HEK293 (cell line): ENCODE data around the gene SMPD4.

Source experiments
- CTCF ChIA-PET: fragments of 350-600 bp; formaldehyde crosslinking; extraction: SDS; loops from one replicate; lab custom pipeline; 2021; ENCODE audit warnings: antibody characterized with exemption; lab: Yijun Ruan, JAX
- POLR2A ChIA-PET: fragments of 300-600 bp; formaldehyde crosslinking; extraction: SDS; loops from one replicate; lab custom pipeline; 2020; ENCODE audit warnings: antibody characterized with exemption, inconsistent platforms; lab: Yijun Ruan, JAX
- H3K27ac ChIP-seq: fragments of 200-500 bp; sonication (Bioruptor generic); 2 replicates; pipeline ENCODE4 v1.5.1; 2014; ENCODE audit warnings: low read depth, low read length, control low read depth, inconsistent platforms; ENCODE audit errors: extremely low read depth
- H3K36me3 ChIP-seq, 2 experiments: fragments of 200-500 bp in 1 of 2; sonication (Bioruptor generic) in 1 of 2; 1 replicate in 1 of 2; 2 replicates in 1 of 2; pipeline ENCODE4 v1.5.1; 2014 to 2017; ENCODE audit warnings: inconsistent platforms in 2 of 2, low read length in 2 of 2; ENCODE audit not compliant: control insufficient read depth in 2 of 2, insufficient read depth in 1 of 2
- H3K4me1 ChIP-seq: fragments of 200-500 bp; sonication (Bioruptor generic); 2 replicates; pipeline ENCODE4 v1.5.1; 2014; ENCODE audit warnings: mild to moderate bottlenecking, low read length, inconsistent platforms; ENCODE audit not compliant: control insufficient read depth, insufficient read depth
- H3K4me3 ChIP-seq: 2 replicates; pipeline ENCODE4 v1.5.1; 2011; ENCODE audit warnings: low read depth, mild to moderate bottlenecking, control low read depth, low read length, moderate library complexity
- H3K9me3 ChIP-seq: fragments of 200-500 bp; sonication (Bioruptor generic); 2 replicates; pipeline ENCODE4 v1.5.1; 2014; ENCODE audit warnings: low read depth, low read length, inconsistent platforms; ENCODE audit not compliant: control insufficient read depth, insufficient read depth
- BCL11B ChIP-seq: fragments of 450-650 bp; formaldehyde crosslinking; IDR thresholded peaks from 2 replicates; pipeline ENCODE4 v1.5.1; 2016; ENCODE audit warnings: low read depth, missing biosample characterization, missing genetic modification characterization
- EGR2 ChIP-seq: fragments of 450-650 bp; formaldehyde crosslinking; IDR thresholded peaks from 2 replicates; pipeline ENCODE4 v1.5.1; 2016; ENCODE audit warnings: low read depth, missing biosample characterization, missing genetic modification characterization
- ELK4 ChIP-seq: IDR thresholded peaks from 2 replicates; pipeline ENCODE4 v1.6.1; 2011; ENCODE audit warnings: mild to moderate bottlenecking, low read depth, low read length, borderline replicate concordance
- GLIS2 ChIP-seq: fragments of 450-650 bp; formaldehyde crosslinking; IDR thresholded peaks from 2 replicates; pipeline ENCODE4 v1.5.1; 2016; ENCODE audit warnings: missing biosample characterization, missing genetic modification characterization
- HOXD13 ChIP-seq: sonication (generic); formaldehyde crosslinking; IDR thresholded peaks from 2 replicates; pipeline ENCODE4 v1.8.0; 2022; ENCODE audit warnings: missing genetic modification reagents, borderline replicate concordance
- IKZF3 ChIP-seq: fragments of 450-650 bp; IDR thresholded peaks from 2 replicates; pipeline ENCODE4 v1.5.0; 2018; ENCODE audit warnings: missing biosample characterization, mild to moderate bottlenecking, missing genetic modification characterization, moderate library complexity
- KLF1 ChIP-seq: fragments of 450-650 bp; formaldehyde crosslinking; IDR thresholded peaks from 2 replicates; pipeline ENCODE4 v1.5.1; 2016; ENCODE audit warnings: missing biosample characterization, missing genetic modification characterization
- KLF8 ChIP-seq: fragments of 450-650 bp; formaldehyde crosslinking; IDR thresholded peaks from 2 replicates; pipeline ENCODE4 v1.5.1; 2016; ENCODE audit warnings: missing biosample characterization, missing genetic modification characterization
- KLF9 ChIP-seq: fragments of 450-650 bp; formaldehyde crosslinking; IDR thresholded peaks from 2 replicates; pipeline ENCODE4 v1.5.1; 2016; ENCODE audit warnings: missing biosample characterization, missing genetic modification characterization, low read depth
- PRDM4 ChIP-seq: fragments of 450-650 bp; formaldehyde crosslinking; IDR thresholded peaks from 2 replicates; pipeline ENCODE4 v1.5.1; 2017; ENCODE audit warnings: missing biosample characterization, missing genetic modification characterization
- SALL2 ChIP-seq: fragments of 450-650 bp; formaldehyde crosslinking; IDR thresholded peaks from 2 replicates; pipeline ENCODE4 v1.5.0; 2017; ENCODE audit warnings: missing biosample characterization, mild to moderate bottlenecking, missing genetic modification characterization, borderline replicate concordance
- ZBTB1 ChIP-seq: fragments of 450-650 bp; formaldehyde crosslinking; IDR thresholded peaks from 2 replicates; pipeline ENCODE4 v1.5.1; 2016; ENCODE audit warnings: missing biosample characterization, missing genetic modification characterization
- ZBTB17 ChIP-seq: fragments of 450-650 bp; formaldehyde crosslinking; IDR thresholded peaks from 2 replicates; pipeline ENCODE4 v1.5.1; 2016; ENCODE audit warnings: missing biosample characterization, missing genetic modification characterization
- ZFHX2 ChIP-seq: fragments of 450-650 bp; formaldehyde crosslinking; conservative IDR thresholded peaks from 2 replicates; pipeline ENCODE4 v1.5.1; 2016; ENCODE audit warnings: missing biosample characterization, missing genetic modification characterization
- ZIC2 ChIP-seq: fragments of 450-650 bp; formaldehyde crosslinking; IDR thresholded peaks from 2 replicates; pipeline ENCODE4 v1.5.1; 2016; ENCODE audit warnings: missing biosample characterization, missing genetic modification characterization
- ZNF155 ChIP-seq: fragments of 450-650 bp; formaldehyde crosslinking; IDR thresholded peaks from 2 replicates; pipeline ENCODE4 v1.5.1; 2016; ENCODE audit warnings: missing biosample characterization, missing genetic modification characterization
- ZNF157 ChIP-seq: fragments of 450-650 bp; formaldehyde crosslinking; IDR thresholded peaks from 2 replicates; pipeline ENCODE4 v1.5.1; 2016; ENCODE audit warnings: missing biosample characterization, missing genetic modification characterization
- ZNF214 ChIP-seq: fragments of 450-650 bp; formaldehyde crosslinking; IDR thresholded peaks from 2 replicates; pipeline ENCODE4 v1.5.1; 2017; ENCODE audit warnings: missing biosample characterization, mild to moderate bottlenecking, missing genetic modification characterization, borderline replicate concordance
- ZNF311 ChIP-seq: fragments of 450-650 bp; formaldehyde crosslinking; IDR thresholded peaks from 2 replicates; pipeline ENCODE4 v1.5.1; 2017; ENCODE audit warnings: missing biosample characterization, missing genetic modification characterization, borderline replicate concordance
- ZNF341 ChIP-seq: fragments of 450-650 bp; formaldehyde crosslinking; IDR thresholded peaks from 2 replicates; pipeline ENCODE4; 2016; ENCODE audit warnings: low read depth, missing biosample characterization, missing genetic modification characterization
- ZNF391 ChIP-seq: fragments of 450-650 bp; formaldehyde crosslinking; IDR thresholded peaks from 2 replicates; pipeline ENCODE4 v1.5.1; 2016; ENCODE audit warnings: low read depth, missing biosample characterization, missing genetic modification characterization, borderline replicate concordance
- ZNF394 ChIP-seq: fragments of 450-650 bp; formaldehyde crosslinking; IDR thresholded peaks from 2 replicates; pipeline ENCODE4 v1.5.1; 2016; ENCODE audit warnings: missing biosample characterization, missing genetic modification characterization, mild to moderate bottlenecking, moderate library complexity, borderline replicate concordance
- ZNF610 ChIP-seq: fragments of 450-650 bp; formaldehyde crosslinking; IDR thresholded peaks from 2 replicates; pipeline ENCODE4 v1.5.1; 2016; ENCODE audit warnings: missing biosample characterization, missing genetic modification characterization, borderline replicate concordance
- ZNF624 ChIP-seq: fragments of 450-650 bp; formaldehyde crosslinking; IDR thresholded peaks from 2 replicates; pipeline ENCODE4 v1.5.1; 2017; ENCODE audit warnings: missing biosample characterization, missing genetic modification characterization
- ZNF629 ChIP-seq: fragments of 450-650 bp; formaldehyde crosslinking; IDR thresholded peaks from 2 replicates; pipeline ENCODE4 v1.5.1; 2017; ENCODE audit warnings: missing biosample characterization, missing genetic modification characterization
- ZNF664 ChIP-seq: fragments of 450-650 bp; formaldehyde crosslinking; IDR thresholded peaks from 2 replicates; pipeline ENCODE4 v1.5.1; 2016; ENCODE audit warnings: missing biosample characterization, missing genetic modification characterization
- ZNF776 ChIP-seq: fragments of 450-650 bp; formaldehyde crosslinking; IDR thresholded peaks from 2 replicates; pipeline ENCODE4 v1.5.0; 2017; ENCODE audit warnings: missing biosample characterization, missing genetic modification characterization, borderline replicate concordance
- ZSCAN23 ChIP-seq: fragments of 450-650 bp; formaldehyde crosslinking; IDR thresholded peaks from 2 replicates; pipeline ENCODE4 v1.5.1; 2016; ENCODE audit warnings: missing biosample characterization, missing genetic modification characterization
- ZXDB ChIP-seq: fragments of 450-650 bp; formaldehyde crosslinking; IDR thresholded peaks from 2 replicates; pipeline ENCODE4 v1.5.1; 2016; ENCODE audit warnings: missing biosample characterization, missing genetic modification characterization
- TF ChIP-seq, protein P1 (sequence below): fragments of 450-650 bp; formaldehyde crosslinking; conservative IDR thresholded peaks from 2 replicates; pipeline ENCODE4 v1.5.1; 2016; ENCODE audit warnings: low read depth, missing biosample characterization, missing genetic modification characterization
- TF ChIP-seq, protein P2 (sequence below): fragments of 450-650 bp; formaldehyde crosslinking; IDR thresholded peaks from 2 replicates; pipeline ENCODE4 v1.5.1; 2016; ENCODE audit warnings: missing biosample characterization, missing genetic modification characterization, low read depth

Gene SMPD4

DNA sequence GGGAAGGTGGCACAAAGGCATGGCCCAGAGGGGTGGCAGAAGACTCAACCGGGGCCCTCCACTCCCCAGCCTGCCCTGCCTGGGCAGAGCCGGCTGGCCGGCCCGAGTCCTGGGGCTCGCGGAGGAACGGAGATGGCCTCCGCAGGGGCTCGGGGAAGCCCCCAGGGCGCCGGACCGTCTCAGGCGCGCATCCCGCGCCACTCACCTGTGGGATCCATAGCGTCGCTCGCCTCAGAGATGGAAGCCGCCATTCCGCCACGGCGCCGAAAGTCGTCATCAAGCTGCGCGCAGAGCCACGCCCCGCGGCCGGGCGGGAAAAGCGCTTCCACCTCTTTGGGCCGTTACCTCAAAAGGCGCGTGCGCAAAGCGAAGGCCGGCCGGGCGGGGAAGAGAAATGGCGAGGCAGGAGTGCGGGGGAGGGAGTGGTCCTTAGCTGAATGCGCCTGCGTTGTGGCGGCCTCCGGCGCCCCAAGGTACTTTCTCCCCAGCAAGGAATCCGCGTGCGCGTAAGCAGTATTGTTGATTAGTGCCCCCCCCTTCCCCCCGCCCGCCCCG is at the start of gene SMPD4:
SMPD4 (minus strand) TSS at position 278 of the 555 bp plus-strand sequence. CDS start 5,010 bp downstream, outside the sequence.
- Histone ChIP-seq H3K9me3 (no peaks in the 10 kb centered on the region), H3K27ac (peak within 1 kb of the TSS; percentile 79), H3K4me3 (peak within 1 kb of the TSS; percentile 93), H3K4me1 (0 out of 2 replicates have a peak, but pooled peaks cover 5% of the 10 kb centered on the region), H3K36me3 (peaks cover 6 to 46% of the 10 kb centered on the region in 2 experiments; a peak in 2 of 3 replicates)
- POLR2A ChIA-PET, result interaction anchor here (0.7 to 1.4 kb wide), 4 partner anchors 75 to 161 kb away, joined by 3 to 9 read pairs (median 8); partner anchors contain the start of gene IMP4
- CTCF ChIA-PET, result interaction anchor here (0.6 to 5.4 kb wide), 5 partner anchors 10 to 191 kb away, joined by 4 to 41 read pairs (median 5); partner anchors contain the start of gene IMP4
- TF ChIP-seq ZBTB17 (tag by site-specific recombination), result 0 out of 2 replicates have a peak, but pooled peaks have one; percentile 32
- no peak for TF ChIP-seq ZXDB (tag by site-specific recombination)
- no peak for TF ChIP-seq ZNF629 (tag by site-specific recombination)
- peak; percentile 28; the same call in 1 of the 2 replicates for TF ChIP-seq ZNF394 (tag by site-specific recombination)
- no peak for TF ChIP-seq BCL11B (tag by site-specific recombination)
- TF ChIP-seq ZNF155 (tag by site-specific recombination), result no peak
- no peak for TF ChIP-seq HOXD13 (CRISPR knock-in tag)
- no peak for TF ChIP-seq ZNF624
- TF ChIP-seq ELK4, result no peak
- no peak for TF ChIP-seq ZBTB1 (tag by site-specific recombination)
- no peak for TF ChIP-seq ZNF311 (tag by site-specific recombination)
- TF ChIP-seq ZNF664 (tag by site-specific recombination), result no peak
- TF ChIP-seq ZIC2 (tag by site-specific recombination), result no peak
- no peak for TF ChIP-seq GLIS2 (tag by site-specific recombination)
- no peak for TF ChIP-seq ZNF776 (tag by site-specific recombination)
- TF ChIP-seq IKZF3 (tag by site-specific recombination), result no peak
- peak; percentile 44 for TF ChIP-seq ZNF341 (tag by site-specific recombination)
- TF ChIP-seq, protein P1, sequence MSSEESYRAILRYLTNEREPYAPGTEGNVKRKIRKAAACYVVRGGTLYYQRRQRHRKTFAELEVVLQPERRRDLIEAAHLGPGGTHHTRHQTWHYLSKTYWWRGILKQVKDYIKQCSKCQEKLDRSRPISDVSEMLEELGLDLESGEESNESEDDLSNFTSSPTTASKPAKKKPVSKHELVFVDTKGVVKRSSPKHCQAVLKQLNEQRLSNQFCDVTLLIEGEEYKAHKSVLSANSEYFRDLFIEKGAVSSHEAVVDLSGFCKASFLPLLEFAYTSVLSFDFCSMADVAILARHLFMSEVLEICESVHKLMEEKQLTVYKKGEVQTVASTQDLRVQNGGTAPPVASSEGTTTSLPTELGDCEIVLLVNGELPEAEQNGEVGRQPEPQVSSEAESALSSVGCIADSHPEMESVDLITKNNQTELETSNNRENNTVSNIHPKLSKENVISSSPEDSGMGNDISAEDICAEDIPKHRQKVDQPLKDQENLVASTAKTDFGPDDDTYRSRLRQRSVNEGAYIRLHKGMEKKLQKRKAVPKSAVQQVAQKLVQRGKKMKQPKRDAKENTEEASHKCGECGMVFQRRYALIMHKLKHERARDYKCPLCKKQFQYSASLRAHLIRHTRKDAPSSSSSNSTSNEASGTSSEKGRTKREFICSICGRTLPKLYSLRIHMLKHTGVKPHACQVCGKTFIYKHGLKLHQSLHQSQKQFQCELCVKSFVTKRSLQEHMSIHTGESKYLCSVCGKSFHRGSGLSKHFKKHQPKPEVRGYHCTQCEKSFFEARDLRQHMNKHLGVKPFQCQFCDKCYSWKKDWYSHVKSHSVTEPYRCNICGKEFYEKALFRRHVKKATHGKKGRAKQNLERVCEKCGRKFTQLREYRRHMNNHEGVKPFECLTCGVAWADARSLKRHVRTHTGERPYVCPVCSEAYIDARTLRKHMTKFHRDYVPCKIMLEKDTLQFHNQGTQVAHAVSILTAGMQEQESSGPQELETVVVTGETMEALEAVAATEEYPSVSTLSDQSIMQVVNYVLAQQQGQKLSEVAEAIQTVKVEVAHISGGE (tag by site-specific recombination), result no peak
- TF ChIP-seq ZNF610 (tag by site-specific recombination), result no peak
- no peak for TF ChIP-seq PRDM4 (tag by site-specific recombination)
- no peak for TF ChIP-seq ZNF157 (tag by site-specific recombination)
- no peak for TF ChIP-seq ZNF391 (tag by site-specific recombination)
- no peak for TF ChIP-seq ZSCAN23 (tag by site-specific recombination)
- peak; percentile 76 for TF ChIP-seq KLF1 (tag by site-specific recombination)
- TF ChIP-seq ZNF214 (tag by site-specific recombination), result no peak
- peak; percentile 7; the same call in 1 of the 2 replicates for TF ChIP-seq EGR2 (tag by site-specific recombination)
- no peak for TF ChIP-seq SALL2 (tag by site-specific recombination)
- TF ChIP-seq ZFHX2, result no peak
- TF ChIP-seq KLF8 (tag by site-specific recombination), result peak; percentile 94
- peak; percentile 88 for TF ChIP-seq KLF9 (tag by site-specific recombination)
- TF ChIP-seq, protein P2, sequence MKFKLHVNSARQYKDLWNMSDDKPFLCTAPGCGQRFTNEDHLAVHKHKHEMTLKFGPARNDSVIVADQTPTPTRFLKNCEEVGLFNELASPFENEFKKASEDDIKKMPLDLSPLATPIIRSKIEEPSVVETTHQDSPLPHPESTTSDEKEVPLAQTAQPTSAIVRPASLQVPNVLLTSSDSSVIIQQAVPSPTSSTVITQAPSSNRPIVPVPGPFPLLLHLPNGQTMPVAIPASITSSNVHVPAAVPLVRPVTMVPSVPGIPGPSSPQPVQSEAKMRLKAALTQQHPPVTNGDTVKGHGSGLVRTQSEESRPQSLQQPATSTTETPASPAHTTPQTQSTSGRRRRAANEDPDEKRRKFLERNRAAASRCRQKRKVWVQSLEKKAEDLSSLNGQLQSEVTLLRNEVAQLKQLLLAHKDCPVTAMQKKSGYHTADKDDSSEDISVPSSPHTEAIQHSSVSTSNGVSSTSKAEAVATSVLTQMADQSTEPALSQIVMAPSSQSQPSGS (tag by site-specific recombination), result no peak
